HepG2 (cell line): Measurements from ENCODE around the gene ATP9B. TPM values are rescaled to one million over a fixed set of nuclear protein-coding genes. Genes with fewer than 3 reads are reported as not detected.

Experiments used
- ATAC-seq: fragments of 200-7000 bp; cut with Tn5 transposase; 3 replicates; pipeline ENCODE4 v1.9.1; 2020; ENCODE audit warnings: mild to moderate bottlenecking, moderate library complexity
- BruUV-seq: library from RNA; stranded (reverse); fragments of 400-500 nt; replicated peaks from 2 replicates; lab custom pipeline; 2021; lab: Mats Ljungman, UMichigan
- CTCF ChIA-PET: fragments of 300-600 bp; formaldehyde crosslinking; extraction: SDS; loops from one replicate; lab custom pipeline; 2021; ENCODE audit warnings: low total read pairs, inconsistent platforms, low intra/inter-chr PET ratio; lab: Yijun Ruan, JAX
- POLR2A ChIA-PET: fragments of 350-600 bp; sonication (Branson Sonifier 250); formaldehyde crosslinking; loops from one replicate; lab custom pipeline; 2020; ENCODE audit warnings: antibody characterized with exemption, inconsistent platforms; lab: Yijun Ruan, JAX
- DNase-seq: peaks from one replicate; pipeline ENCODE4 v3.0.0-alpha.2; 2015; ENCODE audit warnings: low spot score
- FAIRE-seq: peaks from 3 replicates; lab custom pipeline; 2011; peaks lifted over from hg19 to GRCh38; lab: Jason Lieb, UNC
- H2AFZ ChIP-seq: one replicate; pipeline ENCODE4 v1.6.1; 2011; ENCODE audit warnings: low read length, inconsistent platforms
- H3K27ac ChIP-seq: fragments of 300-600 bp; 3 replicates; pipeline ENCODE4 v1.8.0; 2011; ENCODE audit warnings: mixed run types, mild to moderate bottlenecking, mixed read lengths, low read length, inconsistent platforms; ENCODE audit not compliant: insufficient read depth; ENCODE audit errors: extremely low read length
- H3K27me3 ChIP-seq, 2 experiments: fragments of 200-600 bp in 1 of 2; 2 replicates in 1 of 2; 3 replicates in 1 of 2; pipeline versions ENCODE4 v1.6.0 to v1.8.0; 2011; ENCODE audit warnings: low read length in 2 of 2, mild to moderate bottlenecking in 2 of 2, moderate library complexity in 2 of 2, inconsistent platforms in 1 of 2; ENCODE audit not compliant: insufficient read depth in 2 of 2, control insufficient read depth in 1 of 2
- H3K36me3 ChIP-seq, 2 experiments: fragments of 200-600 bp in 1 of 2; replicated peaks in 1 of 2; 2 replicates in 1 of 2; 3 replicates in 1 of 2; pipeline versions ENCODE4 v1.5.1 to v1.8.0; 2011; ENCODE audit warnings: low read length in 2 of 2, inconsistent platforms in 1 of 2; ENCODE audit not compliant: insufficient read depth in 2 of 2, control insufficient read depth in 1 of 2
- H3K4me1 ChIP-seq: 2 replicates; pipeline ENCODE4 v1.5.1; 2012; ENCODE audit warnings: low read length, inconsistent platforms; ENCODE audit not compliant: insufficient read depth
- H3K4me2 ChIP-seq: 2 replicates; pipeline ENCODE4 v1.6.0; 2011; ENCODE audit warnings: low read depth, low read length, inconsistent platforms
- H3K4me3 ChIP-seq, 3 experiments: fragments of 200-600 bp in 1 of 3; sonication (generic), shearing (Covaris generic) in 1 of 3; replicated peaks in 1 of 3; 2 replicates each; pipeline ENCODE4 v1.5.1; 2011 to 2016; ENCODE audit warnings: low read length in 3 of 3, inconsistent platforms in 2 of 3, low read depth in 2 of 3, mild to moderate bottlenecking in 2 of 3, control low read depth in 1 of 3, mixed read lengths in 1 of 3; ENCODE audit not compliant: insufficient read depth in 1 of 3
- H3K79me2 ChIP-seq: one replicate; pipeline ENCODE4 v1.6.1; 2011; ENCODE audit warnings: low read length, inconsistent platforms; ENCODE audit not compliant: insufficient read depth
- H3K9ac ChIP-seq: 2 replicates; pipeline ENCODE4 v1.6.0; 2011; ENCODE audit warnings: mild to moderate bottlenecking, low read depth, low read length, inconsistent platforms; ENCODE audit not compliant: insufficient read depth
- H3K9me3 ChIP-seq: 2 replicates; pipeline ENCODE4 v1.5.1; 2012; ENCODE audit warnings: mild to moderate bottlenecking, low read length
- H4K20me1 ChIP-seq: 2 replicates; pipeline ENCODE4 v1.6.0; 2011; ENCODE audit warnings: inconsistent platforms, mild to moderate bottlenecking, low read length, moderate library complexity; ENCODE audit not compliant: insufficient read depth
- HMG20A ChIP-seq: IDR thresholded peaks from 2 replicates; pipeline ENCODE4 v1.6.1; 2016; ENCODE audit warnings: borderline replicate concordance
- ZFAT ChIP-seq: sonication (generic); formaldehyde crosslinking; conservative IDR thresholded peaks from 2 replicates; pipeline ENCODE4 v1.8.1; 2023; ENCODE audit warnings: missing genetic modification reagents, inconsistent platforms
- ZNF282 ChIP-seq: fragments of 450-650 bp; IDR thresholded peaks from 2 replicates; pipeline ENCODE4 v1.6.1; 2018; ENCODE audit not compliant: partially characterized antibody
- ZNF546 ChIP-seq: sonication (generic); formaldehyde crosslinking; conservative IDR thresholded peaks from 2 replicates; pipeline ENCODE4 v1.8.1; 2023; ENCODE audit warnings: mild to moderate bottlenecking, missing genetic modification reagents
- ZNF678 ChIP-seq: sonication (generic); formaldehyde crosslinking; IDR thresholded peaks from 2 replicates; pipeline ENCODE4 v1.4.0; 2020; ENCODE audit warnings: mild to moderate bottlenecking, missing genetic modification reagents
- WGBS: methylation state at CpG from one replicate; pipeline ENCODE4 v1.1.6; 2017; ENCODE audit warnings: low lambda C conversion rate; 5-methylcytosine and 5-hydroxymethylcytosine counted together
- in situ Hi-C: cut with HindIII; loops from 2 replicates; pipeline ENCODE4 v1.10.0; 2017; ENCODE audit warnings: low pct_unique_long_range_greater_than_20kb; ENCODE audit not compliant: extremely low pct_ligation_motif_present
- intact Hi-C: fragments of 100-400 bp; cut with micrococcal nuclease; formaldehyde crosslinking; loops from one replicate; pipeline ENCODE4 v1.10.0; 2022; ENCODE audit not compliant: unreplicated experiment
- polyA plus RNA-seq, 8 experiments: library from polyadenylated mRNA; depleted of rRNA in 3 of 8; stranded (reverse) in 7 of 8; unstranded in 1 of 8; fragments of >200 nt; fragmentation: Illumina TruSeq in 4 of 8; extraction: Trizol in 4 of 8; gene quantifications; 2 replicates each; pipeline versions ENCODE4 v1.2.1 to v1.2.3, GENCODE V29; 2011 to 2016; ENCODE audit warnings: low read depth in 4 of 8, missing spikeins in 1 of 8, mixed read lengths in 1 of 8; ENCODE audit not compliant: insufficient read depth in 1 of 8
- total RNA-seq, 5 experiments: library from RNA; depleted of rRNA; stranded (reverse); fragments of >200 nt; fragmentation: Illumina TruSeq; extraction: Trizol; gene quantifications; 2 replicates each; pipeline ENCODE4 v1.2.3, GENCODE V29; 2016; ENCODE audit warnings: low read depth in 1 of 5
- TF ChIP-seq, protein P1 (sequence below): sonication (generic); formaldehyde crosslinking; IDR thresholded peaks from 2 replicates; pipeline ENCODE4 v1.8.0; 2022; ENCODE audit warnings: mild to moderate bottlenecking, missing genetic modification reagents; ENCODE audit not compliant: insufficient replicate concordance
- TF ChIP-seq, protein P2 (sequence below): sonication (generic); formaldehyde crosslinking; IDR thresholded peaks from 2 replicates; pipeline ENCODE4 v1.4.0; 2020; ENCODE audit warnings: missing genetic modification reagents, borderline replicate concordance
- TF ChIP-seq, protein P3 (sequence below): IDR thresholded peaks from 2 replicates; pipeline ENCODE4 v1.6.1; 2016; ENCODE audit warnings: missing compliant biosample characterization, missing genetic modification reagents, borderline replicate concordance

The ATP9B gene
- total and polyA plus RNA-seq, 2 of the 13 experiments (the other 11 are each of a cell fraction or from before 2014, with no cell fraction given) = 10.8 to 11.3 TPM

DNA sequence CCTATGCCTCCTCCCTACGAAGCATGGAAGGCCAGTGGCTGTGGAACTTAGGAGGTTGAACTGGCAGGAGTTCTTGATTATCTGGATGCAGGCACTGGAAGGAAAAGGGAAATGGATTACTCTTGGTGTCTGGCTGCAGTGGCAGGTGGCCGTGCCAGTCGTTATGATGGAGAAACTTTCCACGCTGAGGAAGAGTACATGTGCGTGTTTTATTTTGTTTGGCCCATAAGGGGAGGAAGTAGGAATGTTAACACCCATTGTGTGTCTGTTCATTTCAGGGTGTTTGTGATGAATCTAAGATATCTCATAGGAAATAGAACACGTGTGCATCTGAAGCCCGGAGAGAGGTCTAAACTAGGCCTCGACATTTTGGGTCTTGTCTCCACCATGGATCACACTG, 203.7 kb downstream of the ATP9B start:
- Histone ChIP-seq H2AFZ (no peak overlapping the region), H3K4me3 (no peak overlapping the region), H4K20me1 (no peaks in the 10 kb centered on the region), H3K27ac (no peak overlapping the region), H3K9ac (no peak overlapping the region), H3K9me3 (no peaks in the 10 kb centered on the region), H3K27me3 (no peaks in the 10 kb centered on the region; a peak in 1 of 5 replicates), H3K4me2 (no peak overlapping the region), H3K79me2 (no peaks in the 10 kb centered on the region), H3K36me3 (peaks cover 0 to 8% of the 10 kb centered on the region in 2 experiments; a peak in 2 of 5 replicates), H3K4me1 (no peaks in the 10 kb centered on the region)
- DNase-seq = no peak
- BruUV-seq = no TSS peak
- TF ChIP-seq HMG20A (CRISPR knock-in tag) = no peak
- TF ChIP-seq, protein P1, sequence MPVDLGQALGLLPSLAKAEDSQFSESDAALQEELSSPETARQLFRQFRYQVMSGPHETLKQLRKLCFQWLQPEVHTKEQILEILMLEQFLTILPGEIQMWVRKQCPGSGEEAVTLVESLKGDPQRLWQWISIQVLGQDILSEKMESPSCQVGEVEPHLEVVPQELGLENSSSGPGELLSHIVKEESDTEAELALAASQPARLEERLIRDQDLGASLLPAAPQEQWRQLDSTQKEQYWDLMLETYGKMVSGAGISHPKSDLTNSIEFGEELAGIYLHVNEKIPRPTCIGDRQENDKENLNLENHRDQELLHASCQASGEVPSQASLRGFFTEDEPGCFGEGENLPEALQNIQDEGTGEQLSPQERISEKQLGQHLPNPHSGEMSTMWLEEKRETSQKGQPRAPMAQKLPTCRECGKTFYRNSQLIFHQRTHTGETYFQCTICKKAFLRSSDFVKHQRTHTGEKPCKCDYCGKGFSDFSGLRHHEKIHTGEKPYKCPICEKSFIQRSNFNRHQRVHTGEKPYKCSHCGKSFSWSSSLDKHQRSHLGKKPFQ = no peak
- no peak for TF ChIP-seq ZFAT (CRISPR knock-in tag)
- no peak for TF ChIP-seq ZNF282
- TF ChIP-seq, protein P2, sequence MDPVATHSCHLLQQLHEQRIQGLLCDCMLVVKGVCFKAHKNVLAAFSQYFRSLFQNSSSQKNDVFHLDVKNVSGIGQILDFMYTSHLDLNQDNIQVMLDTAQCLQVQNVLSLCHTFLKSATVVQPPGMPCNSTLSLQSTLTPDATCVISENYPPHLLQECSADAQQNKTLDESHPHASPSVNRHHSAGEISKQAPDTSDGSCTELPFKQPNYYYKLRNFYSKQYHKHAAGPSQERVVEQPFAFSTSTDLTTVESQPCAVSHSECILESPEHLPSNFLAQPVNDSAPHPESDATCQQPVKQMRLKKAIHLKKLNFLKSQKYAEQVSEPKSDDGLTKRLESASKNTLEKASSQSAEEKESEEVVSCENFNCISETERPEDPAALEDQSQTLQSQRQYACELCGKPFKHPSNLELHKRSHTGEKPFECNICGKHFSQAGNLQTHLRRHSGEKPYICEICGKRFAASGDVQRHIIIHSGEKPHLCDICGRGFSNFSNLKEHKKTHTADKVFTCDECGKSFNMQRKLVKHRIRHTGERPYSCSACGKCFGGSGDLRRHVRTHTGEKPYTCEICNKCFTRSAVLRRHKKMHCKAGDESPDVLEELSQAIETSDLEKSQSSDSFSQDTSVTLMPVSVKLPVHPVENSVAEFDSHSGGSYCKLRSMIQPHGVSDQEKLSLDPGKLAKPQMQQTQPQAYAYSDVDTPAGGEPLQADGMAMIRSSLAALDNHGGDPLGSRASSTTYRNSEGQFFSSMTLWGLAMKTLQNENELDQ (CRISPR knock-in tag) = no peak
- no peak for TF ChIP-seq ZNF546 (CRISPR knock-in tag)
- TF ChIP-seq, protein P3, sequence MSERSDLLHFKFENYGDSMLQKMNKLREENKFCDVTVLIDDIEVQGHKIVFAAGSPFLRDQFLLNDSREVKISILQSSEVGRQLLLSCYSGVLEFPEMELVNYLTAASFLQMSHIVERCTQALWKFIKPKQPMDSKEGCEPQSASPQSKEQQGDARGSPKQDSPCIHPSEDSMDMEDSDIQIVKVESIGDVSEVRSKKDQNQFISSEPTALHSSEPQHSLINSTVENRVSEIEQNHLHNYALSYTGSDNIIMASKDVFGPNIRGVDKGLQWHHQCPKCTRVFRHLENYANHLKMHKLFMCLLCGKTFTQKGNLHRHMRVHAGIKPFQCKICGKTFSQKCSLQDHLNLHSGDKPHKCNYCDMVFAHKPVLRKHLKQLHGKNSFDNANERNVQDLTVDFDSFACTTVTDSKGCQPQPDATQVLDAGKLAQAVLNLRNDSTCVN (CRISPR knock-in tag) = no peak
- no peak for TF ChIP-seq ZNF678 (CRISPR knock-in tag)
- POLR2A ChIA-PET = no interaction called here
- no peak for ATAC-seq
- intact Hi-C loops (no loop called here), in situ Hi-C loops (no loop called here)
- WGBS = 94% methylated on average over 8 of the region's 8 CpGs
- FAIRE-seq = no peak
- CTCF ChIA-PET = no interaction called here
